ENCODE results near the gene EYS.

Gene EYS

GRCh38 chr6:64428186-64428585 lies 1278.8 kb downstream of the EYS start:
- DNase-seq = no peak

DNA sequence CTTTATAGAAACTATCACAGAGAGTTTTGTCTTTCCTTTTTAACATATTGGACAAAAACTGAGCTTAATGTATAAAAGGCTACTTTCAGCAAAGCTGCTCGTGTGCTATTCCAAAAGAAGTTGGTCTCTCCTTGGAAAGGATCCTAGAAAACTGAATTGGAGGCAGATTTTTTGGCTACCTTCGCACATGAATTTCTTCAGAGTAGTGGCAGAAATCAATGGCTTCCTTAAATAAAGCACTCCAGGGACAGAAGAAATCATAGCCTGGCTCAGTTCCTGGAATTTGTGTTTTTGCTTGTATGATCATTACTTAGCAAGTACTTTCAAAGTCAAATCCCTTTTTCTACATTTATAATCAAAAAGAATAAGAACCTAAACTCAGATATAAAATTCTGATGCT lies 1291.1 kb downstream of the EYS start:
- no peak for DNase-seq

DNA sequence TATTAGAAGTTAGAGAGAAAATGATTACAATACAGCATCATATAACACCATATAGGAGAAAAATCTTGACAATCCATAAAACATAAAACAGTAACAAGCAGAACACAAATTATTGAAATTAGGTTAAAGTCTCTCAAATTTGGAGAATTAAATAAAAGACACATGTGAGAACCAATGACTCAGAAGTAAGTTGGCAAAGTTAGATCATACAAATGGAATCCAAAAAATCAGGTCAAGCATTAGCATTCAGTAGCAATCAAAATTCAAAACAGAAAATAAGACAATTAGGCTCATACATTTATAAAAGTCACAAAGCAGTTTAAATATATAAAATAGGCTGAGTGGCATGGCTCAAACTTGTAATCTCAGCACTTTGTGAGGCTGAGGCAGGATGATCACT lies 1295.8 kb downstream of the EYS start:
- no peak for DNase-seq

DNA sequence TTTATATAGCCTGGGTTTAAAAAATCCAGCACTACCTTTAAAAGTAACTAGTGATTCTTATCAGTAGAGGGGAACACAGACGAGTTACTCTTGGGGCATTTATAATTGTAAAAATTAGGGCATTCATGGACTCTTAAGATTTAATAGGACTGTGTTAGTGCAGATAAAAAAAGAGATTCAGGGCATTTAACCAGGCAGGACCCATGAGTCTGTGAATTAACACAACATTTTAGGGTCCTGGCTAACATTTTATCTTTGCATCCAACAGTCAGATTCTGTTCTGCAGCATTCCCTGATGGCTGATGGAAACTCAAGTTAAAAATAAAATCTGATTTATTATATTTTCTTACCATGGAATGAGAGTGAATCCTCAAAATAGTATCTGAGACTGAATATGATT lies 1297.1 kb downstream of the EYS start:
- no peak for DNase-seq

- DNase-seq = no peak
Measured at GRCh38 chr6:64404396-64404795, 1302.6 kb downstream of the EYS start.

- no peak for DNase-seq
Measured at GRCh38 chr6:64383277-64383676, 1323.7 kb downstream of the EYS start.

DNA sequence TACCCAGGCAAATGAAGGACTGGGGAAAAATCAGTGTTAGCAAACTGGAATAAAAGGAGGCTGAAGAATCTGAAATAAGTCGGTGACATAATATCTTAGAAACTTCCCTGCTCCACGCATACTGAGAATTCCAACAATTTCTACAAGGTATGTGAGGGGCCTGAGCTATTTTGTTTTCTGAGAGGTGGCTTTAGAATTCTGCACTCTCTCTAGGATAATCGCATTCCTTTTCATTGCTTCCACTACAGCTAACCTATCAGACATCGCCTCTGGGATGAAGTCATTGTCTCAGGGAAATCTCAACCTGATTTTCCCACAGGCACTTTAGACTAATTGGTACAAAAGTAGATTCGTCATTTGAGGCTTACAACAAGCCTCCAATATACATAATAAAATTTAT lies 1330.6 kb downstream of the EYS start:
- DNase-seq = no peak

DNA sequence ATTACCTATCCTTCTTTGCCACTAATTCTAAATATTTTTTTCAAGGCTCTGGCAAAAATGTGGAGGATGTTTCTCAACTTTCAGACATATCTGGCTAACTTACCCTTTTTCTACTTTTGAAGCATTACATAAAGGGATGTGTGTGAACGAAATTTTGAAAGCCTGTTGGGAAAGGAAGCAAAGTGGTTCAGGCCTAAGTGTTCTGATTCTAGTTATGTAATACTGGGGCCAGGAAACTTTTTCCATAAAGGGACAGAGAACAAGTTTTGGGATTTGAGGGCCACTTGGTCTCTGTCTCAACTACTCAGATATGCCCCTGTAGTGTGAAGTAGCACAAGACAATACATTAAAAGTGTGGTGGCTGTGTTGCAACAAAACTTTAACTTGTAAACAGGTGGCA lies 1349.6 kb downstream of the EYS start:
- no peak for DNase-seq

GRCh38 chr6:64347411-64347810 lies 1359.6 kb downstream of the EYS start:
- DNase-seq = no peak

DNA sequence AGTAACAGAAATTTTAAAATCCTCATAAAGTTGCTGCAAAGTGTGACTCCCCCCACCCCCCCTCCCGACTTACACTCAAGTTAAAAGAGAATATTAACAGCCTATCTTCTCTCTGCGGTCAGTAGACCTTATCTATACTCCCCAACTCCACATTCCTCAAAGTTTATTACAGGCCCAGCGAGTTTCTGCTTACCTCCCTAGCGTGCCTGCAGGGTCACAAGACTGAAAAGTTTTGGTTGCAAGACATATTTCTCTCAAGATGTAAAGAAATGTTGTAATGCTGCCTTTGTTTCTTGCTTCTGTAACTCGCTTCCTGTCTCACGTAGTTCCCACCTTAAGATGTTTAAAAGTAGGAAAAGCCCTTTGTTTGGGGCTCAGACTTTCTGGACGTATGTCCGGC lies 1371.8 kb downstream of the EYS start:
- DNase-seq = no peak

DNA sequence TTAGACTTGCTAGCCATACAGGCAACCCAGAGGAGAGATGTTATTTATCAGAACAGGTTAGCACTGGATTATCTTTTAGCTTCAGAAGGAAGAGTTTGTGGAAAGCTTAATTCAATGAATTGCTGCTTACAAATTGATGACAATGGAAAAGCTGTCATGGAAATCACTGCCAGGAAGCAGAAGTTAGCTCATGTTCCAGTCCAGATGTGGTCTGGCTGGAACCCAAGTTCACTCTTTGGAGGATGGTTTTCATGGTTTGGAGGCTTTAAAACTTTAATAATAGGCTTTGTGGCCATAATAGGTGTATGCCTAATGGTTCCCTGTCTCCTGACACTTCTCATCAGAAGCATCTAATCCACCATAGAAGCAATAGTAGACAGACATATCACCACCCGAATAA lies 1372.4 kb downstream of the EYS start:
- DNase-seq = no peak

GRCh38 chr6:64330694-64331307 lies 1376.2 kb downstream of the EYS start:
- DNase-seq = no peak

DNA sequence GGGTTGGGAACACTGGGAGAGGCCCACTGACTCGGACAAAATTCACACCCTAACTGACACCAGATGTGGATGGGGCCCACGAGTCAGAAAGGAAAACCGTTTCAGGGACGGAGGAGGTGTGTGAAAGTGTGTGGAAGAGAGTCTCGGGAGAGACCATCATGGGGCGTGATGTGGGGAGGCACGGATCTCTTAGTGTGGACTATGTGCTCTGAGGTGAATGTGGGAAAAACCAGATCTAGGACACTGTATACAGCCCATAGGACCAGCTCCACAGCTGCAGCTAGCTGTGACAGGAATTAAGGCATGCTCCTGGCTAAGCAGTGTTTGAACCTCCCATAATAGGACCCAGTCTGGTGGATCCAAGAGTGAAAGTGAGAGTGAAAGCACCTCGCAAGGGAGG lies 1380.1 kb downstream of the EYS start:
- no peak for DNase-seq

DNA sequence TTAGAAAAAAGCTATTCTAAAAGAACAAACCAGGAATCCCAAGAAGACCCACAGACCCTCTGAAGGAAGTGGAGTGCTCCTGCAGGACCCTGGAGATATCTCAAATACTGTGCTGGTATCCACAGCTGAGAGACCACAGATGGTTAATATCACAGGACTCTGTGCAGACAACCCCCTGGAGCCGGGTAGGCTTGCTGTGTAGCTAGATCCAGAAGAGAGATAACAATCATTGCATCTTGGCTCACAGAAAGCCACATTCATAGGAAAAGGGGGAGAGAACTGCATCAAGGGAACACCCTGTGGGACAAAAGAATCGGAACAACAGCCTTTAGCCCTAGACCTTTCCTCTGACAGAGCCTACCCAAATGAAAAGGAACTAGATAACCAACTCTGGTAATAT lies 1381.9 kb downstream of the EYS start:
- DNase-seq = no peak

DNA sequence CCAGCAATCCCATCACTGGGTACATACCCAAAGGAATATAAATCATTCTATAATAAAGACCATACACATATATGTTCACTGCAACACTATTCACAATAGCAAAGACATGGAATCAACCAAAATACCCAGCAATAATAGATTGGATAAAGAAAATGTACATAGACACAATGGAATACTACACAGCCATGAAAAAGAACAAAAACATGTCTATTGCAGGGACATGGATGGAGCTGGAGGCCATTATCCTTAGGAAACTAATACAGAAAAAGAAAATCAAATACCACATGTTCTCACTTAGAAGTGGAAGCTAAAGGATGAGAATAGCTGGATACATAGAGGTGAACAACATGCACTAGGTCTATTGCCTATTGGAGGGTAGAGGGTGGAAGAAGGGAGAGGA lies 1396.8 kb downstream of the EYS start:
- DNase-seq = no peak

DNA sequence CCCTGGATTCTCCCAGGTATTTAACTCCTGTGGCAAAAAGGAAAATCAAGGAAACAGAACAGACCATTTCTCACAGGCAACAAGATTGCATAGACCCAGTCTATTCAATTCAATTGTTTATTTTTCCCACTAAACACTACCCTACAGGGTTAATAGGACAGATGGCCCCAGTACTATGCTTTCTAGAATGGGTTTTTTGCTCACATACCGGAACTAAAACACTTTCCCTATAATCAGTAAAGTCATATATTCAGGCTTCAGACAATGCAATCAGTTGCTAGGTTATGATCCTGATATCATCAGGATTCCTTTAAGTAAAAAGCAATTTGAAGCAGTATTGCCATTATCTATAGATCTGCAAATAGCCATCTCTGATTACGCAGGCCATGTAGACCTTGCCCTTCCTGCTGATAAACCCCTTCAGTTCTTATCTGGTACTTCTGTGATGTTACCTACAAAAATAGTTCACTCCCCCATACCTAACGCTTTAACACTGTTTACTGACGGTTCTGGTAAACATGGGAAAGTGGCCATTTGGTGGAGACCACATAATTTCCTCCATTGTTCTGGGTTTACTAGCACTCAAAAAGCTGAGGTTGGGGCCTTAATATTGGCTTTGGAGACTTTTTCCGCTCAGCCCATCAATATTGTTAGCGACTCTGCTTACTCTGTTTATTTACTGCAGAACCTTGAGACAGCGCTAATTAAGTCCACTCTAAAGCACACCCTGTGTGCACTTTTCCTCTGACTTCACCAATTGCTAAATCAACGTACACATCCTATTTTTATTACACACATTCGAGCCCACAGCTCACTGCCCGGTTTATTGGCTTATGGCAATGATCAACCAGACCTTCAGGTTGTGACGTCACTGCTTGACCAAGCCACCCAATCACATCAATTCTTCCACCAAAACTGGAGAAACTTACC lies 1405.5 kb downstream of the EYS start:
- DNase-seq = no peak

- no peak for DNase-seq
Measured at GRCh38 chr6:64299176-64299575, 1407.8 kb downstream of the EYS start.

GRCh38 chr6:64294034-64294433 lies 1413.0 kb downstream of the EYS start:
- no peak for DNase-seq

DNA sequence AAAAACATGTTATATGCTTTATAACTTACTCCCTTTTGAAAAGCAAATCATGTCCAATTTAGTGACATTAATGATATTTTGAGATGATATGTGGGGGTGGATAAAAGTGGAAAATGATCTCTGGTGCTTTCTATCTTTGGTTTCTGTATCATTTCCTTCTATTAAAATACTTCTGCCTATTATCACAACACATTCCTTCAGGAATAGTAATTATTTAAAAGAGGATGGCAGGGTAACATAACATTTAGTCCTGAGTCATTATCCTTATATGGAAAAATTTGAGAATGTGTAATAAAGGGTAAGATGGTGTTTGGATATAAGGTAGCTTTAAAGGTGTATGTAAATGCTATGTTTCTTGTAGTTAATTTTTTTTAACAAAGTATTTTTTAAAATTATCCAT lies 1413.7 kb downstream of the EYS start:
- DNase-seq = no peak

- DNase-seq = no peak
Measured at GRCh38 chr6:64290867-64291266, 1416.2 kb downstream of the EYS start.

DNA sequence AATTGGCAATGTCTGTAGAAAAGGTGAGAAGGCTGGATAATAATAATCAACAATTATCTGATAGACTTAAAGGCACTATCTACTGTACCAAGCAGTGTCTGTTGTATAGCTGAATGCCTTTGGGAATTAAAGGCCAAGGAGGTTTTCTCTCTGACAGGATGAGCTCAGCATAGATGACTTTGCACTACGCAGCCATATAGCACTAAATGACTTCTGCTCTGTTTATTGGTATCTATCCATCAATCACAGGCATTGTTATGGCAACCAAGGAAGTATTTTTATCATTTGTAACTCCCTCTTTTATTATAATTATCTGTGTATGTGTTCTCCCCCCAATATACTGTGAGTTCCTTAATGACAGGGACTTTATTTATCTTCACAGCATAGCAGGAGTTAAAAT lies 1417.1 kb downstream of the EYS start:
- no peak for DNase-seq

DNA sequence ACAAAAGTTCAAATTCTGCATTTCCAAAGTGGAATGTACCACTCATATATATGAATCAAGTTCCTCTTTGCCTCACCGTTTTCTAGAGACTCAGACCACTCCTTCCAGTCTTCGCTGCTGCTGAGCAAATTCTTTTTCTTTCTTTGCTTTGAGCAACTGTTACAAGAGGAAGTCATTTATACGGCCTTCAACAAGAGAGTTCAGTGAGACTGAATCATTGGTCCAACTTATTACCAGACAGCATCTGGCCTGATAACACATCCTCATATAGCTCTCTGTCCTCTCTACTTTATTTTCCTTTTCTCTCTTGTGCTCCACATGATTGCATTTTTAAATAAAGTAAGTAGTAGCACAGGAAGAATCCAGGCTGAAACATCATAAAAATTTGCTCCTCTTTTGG lies 1418.7 kb downstream of the EYS start:
- no peak for DNase-seq

GRCh38 chr6:64281167-64281566 lies 1425.9 kb downstream of the EYS start:
- DNase-seq = no peak

- DNase-seq = no peak
Measured at GRCh38 chr6:64280569-64280968, 1426.5 kb downstream of the EYS start.

DNA sequence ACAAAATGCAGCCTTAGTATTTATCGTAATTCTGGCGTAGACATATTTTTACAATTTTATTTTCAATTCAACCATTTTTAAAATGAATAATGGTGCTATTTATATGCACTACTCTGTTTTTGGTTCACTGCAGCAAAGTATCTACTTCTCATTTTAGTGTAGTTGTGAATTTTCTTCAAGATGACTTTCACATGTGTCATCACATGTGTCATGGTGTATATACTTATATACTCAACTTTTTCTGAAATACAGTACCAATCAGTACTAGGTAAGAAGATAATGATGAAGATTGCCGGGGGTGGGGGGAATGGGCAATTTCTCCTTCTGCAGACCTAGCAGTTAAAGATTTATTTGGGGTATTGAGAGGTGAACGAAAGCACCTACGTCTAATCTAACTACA lies 1436.9 kb downstream of the EYS start:
- no peak for DNase-seq

All from activated CD4-positive, alpha-beta T cell treated with anti-CD3 and anti-CD28 coated beads for 1 hour (primary cell).